Right lobe of liver (tissue), 4 donors: ENCODE results near the gene IGF1R.

ENCODE experiments used
- CTCF ChIP-seq, 4 donors: fragments of 200-600 bp in 3 of 4; fragments of 450-650 bp in 1 of 4; IDR thresholded peaks; one replicate each; pipeline versions ENCODE4 v1.5.1 to v1.8.0; 2016 to 2022; ENCODE audit warnings: antibody characterized with exemption in 4 of 4, mild to moderate bottlenecking in 2 of 4
- POLR2A ChIP-seq: fragments of 450-650 bp; IDR thresholded peaks from one replicate; pipeline ENCODE4 v1.6.1; 2017; ENCODE audit warnings: antibody characterized with exemption, mild to moderate bottlenecking
- donor health status: DM: no; HTN: no; CAD: no.
- donor health status: DM: no; HTN: no; CAD: no.
- donor health status: DM: no; HTN: yes; CAD: no.

DNA sequence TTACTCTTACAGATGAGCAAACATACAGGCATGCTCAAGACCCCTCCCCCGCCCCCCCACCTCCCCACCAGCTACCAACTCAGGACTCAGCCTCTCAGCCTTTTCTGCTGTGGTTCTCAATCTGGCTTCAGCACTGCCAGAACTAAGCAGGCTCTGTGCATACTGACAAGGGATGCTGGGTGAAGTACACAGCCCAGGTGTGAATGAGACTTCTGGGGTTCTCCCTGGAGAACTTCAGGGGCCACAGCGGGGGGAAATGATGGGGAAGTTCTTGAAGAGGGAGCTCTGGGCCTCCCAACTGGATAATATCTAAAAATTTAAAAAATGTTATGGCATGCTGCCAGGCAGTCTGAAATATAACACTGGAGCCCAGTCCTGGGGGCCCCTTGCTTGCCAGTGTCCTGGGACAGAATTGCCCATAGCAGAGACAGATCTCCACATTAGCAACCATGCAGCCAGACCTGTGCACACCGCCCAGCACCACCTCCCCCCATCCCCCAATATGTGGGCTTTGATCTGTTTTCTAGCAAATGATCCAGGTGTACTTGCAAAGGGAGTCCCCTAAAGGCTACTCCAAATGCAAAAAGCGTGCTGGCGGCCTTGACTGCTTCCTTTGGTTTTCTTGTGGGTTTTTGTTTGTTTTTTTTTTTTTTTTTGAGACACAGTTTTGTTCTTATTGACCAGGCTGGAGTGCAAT lies 317.9 kb downstream of the IGF1R start:
- TF ChIP-seq CTCF (IDR thresholded peaks at IDR 0.05) (no peak), POLR2A (no peak)
